ENCODE measurements around the gene THPO.
"Not testable (repeated sequence)": the region's sequence is repeated elsewhere in the genome, so short reads cannot be mapped to it uniquely, and the experiment has no call there.

THPO gene

GRCh38 chr3:184347321-184348056 lies 30.5 kb downstream of the THPO start:
- no peak for DNase-seq

GRCh38 chr3:184346480-184347190 lies 31.4 kb downstream of the THPO start:
- DNase-seq: no peak

- peak in 1 of 2 experiments; percentile 43 for DNase-seq
Measured at GRCh38 chr3:184345317-184346144, 32.5 kb downstream of the THPO start.

GRCh38 chr3:184344579-184345316 lies 33.3 kb downstream of the THPO start:
- DNase-seq: no peak

GRCh38 chr3:184343200-184343876 lies 34.7 kb downstream of the THPO start:
- no peak for DNase-seq

GRCh38 chr3:184341925-184342324 lies 36.1 kb downstream of the THPO start:
- no peak for DNase-seq

- not testable (repeated sequence) for DNase-seq
Measured at GRCh38 chr3:184339451-184340135, 38.4 kb downstream of the THPO start.

- DNase-seq: no peak
Measured at GRCh38 chr3:184339001-184339400, 39.0 kb downstream of the THPO start.

GRCh38 chr3:184338511-184338945 lies 39.5 kb downstream of the THPO start:
- peak; percentile 24 to 82 for DNase-seq

- DNase-seq: no peak
Measured at GRCh38 chr3:184337981-184338380, 40.0 kb downstream of the THPO start.

GRCh38 chr3:184337399-184337714 lies 40.6 kb downstream of the THPO start, which contains the start of gene FAM131A:
Gene FAM131A (plus strand): TSS chr3:184337600. CDS start chr3:184337631, 31 bp downstream.
- peak; percentile 28 to 74 for DNase-seq

GRCh38 chr3:184336547-184337398 lies 41.2 kb downstream of the THPO start:
- DNase-seq: peak; percentile 42 to 68

- peak; percentile 70 to 88 for DNase-seq
Measured at GRCh38 chr3:184335661-184336546, 42.1 kb downstream of the THPO start.

GRCh38 chr3:184335291-184335660 lies 42.7 kb downstream of the THPO start:
- DNase-seq: peak in 1 of 2 experiments; percentile 47

- DNase-seq: no peak
Measured at GRCh38 chr3:184334470-184335158, 43.4 kb downstream of the THPO start.

GRCh38 chr3:184333700-184334099 lies 44.3 kb downstream of the THPO start:
- no peak for DNase-seq

- DNase-seq: no peak
Measured at GRCh38 chr3:184333190-184333589, 44.8 kb downstream of the THPO start.

- DNase-seq: no peak
Measured at GRCh38 chr3:184332370-184333090, 45.5 kb downstream of the THPO start.
